Prostate gland (tissue), 2 donors: ENCODE data around the gene FKBP7. TPM values are rescaled to one million over a fixed set of nuclear protein-coding genes. Genes with fewer than 3 reads are reported as not detected.

Experiments
- DNase-seq: peaks from one replicate; pipeline ENCODE4 v3.0.0-alpha.2; 2019; ENCODE audit warnings: low spot score
- H3K27ac ChIP-seq, 2 donors: fragments of 200-600 bp; sonication (generic); 2 replicates each; pipeline ENCODE4 v1.5.1; 2017 to 2019
- H3K27me3 ChIP-seq: fragments of 200-600 bp; sonication (generic); replicated peaks from 2 replicates; pipeline ENCODE4 v1.5.1; 2019; ENCODE audit not compliant: insufficient read depth
- H3K36me3 ChIP-seq, 2 donors: fragments of 200-600 bp; sonication (generic); 1 replicate in 1 of 2; 2 replicates in 1 of 2; pipeline versions ENCODE4 v1.5.1 to v1.8.1; 2017 to 2019
- H3K4me1 ChIP-seq: fragments of 200-600 bp; sonication (generic); replicated peaks from 2 replicates; pipeline ENCODE4 v1.5.1; 2019
- H3K4me3 ChIP-seq, 2 donors: fragments of 200-600 bp; sonication (generic); 2 replicates each; pipeline ENCODE4 v1.5.1; 2017 to 2019
- H3K9me3 ChIP-seq: fragments of 200-600 bp; sonication (generic); 2 replicates; pipeline ENCODE4 v1.5.1; 2017
- POLR2A ChIP-seq: fragments of 450-650 bp; IDR thresholded peaks from one replicate; pipeline ENCODE4 v1.6.1; 2016; ENCODE audit warnings: antibody characterized with exemption, mild to moderate bottlenecking
- POLR2AphosphoS5 ChIP-seq: sonication (generic); formaldehyde crosslinking; IDR thresholded peaks from one replicate; pipeline ENCODE4 v1.6.1; 2017; ENCODE audit warnings: antibody characterized with exemption
- WGBS: methylation state at CpG from one replicate; pipeline ENCODE4 v1.1.5; 2018; 5-methylcytosine and 5-hydroxymethylcytosine counted together
- intact Hi-C: fragments of 100-400 bp; cut with DNase I; formaldehyde crosslinking; loops from one replicate; pipeline ENCODE4 v1.14.2; 2022
- total RNA-seq, 2 donors: library from RNA; depleted of rRNA; stranded (reverse); fragments of >200 nt; gene quantifications; one replicate each; pipeline ENCODE4 v1.1.0, GENCODE V29; 2016
- TF ChIP-seq, protein P1 (sequence below), 4 experiments: fragments of 200-600 bp in 2 of 4; fragments of 450-650 bp in 2 of 4; sonication (generic) in 2 of 4; IDR thresholded peaks; 1 replicate in 3 of 4; 2 replicates in 1 of 4; pipeline ENCODE4 v1.5.1; 2016 to 2019; ENCODE audit warnings: antibody characterized with exemption in 4 of 4, mild to moderate bottlenecking in 2 of 4, moderate library complexity in 2 of 4

The FKBP7 gene
- total RNA-seq, 2 donors from 2014 or later = 6.0 to 12.5 TPM

DNA sequence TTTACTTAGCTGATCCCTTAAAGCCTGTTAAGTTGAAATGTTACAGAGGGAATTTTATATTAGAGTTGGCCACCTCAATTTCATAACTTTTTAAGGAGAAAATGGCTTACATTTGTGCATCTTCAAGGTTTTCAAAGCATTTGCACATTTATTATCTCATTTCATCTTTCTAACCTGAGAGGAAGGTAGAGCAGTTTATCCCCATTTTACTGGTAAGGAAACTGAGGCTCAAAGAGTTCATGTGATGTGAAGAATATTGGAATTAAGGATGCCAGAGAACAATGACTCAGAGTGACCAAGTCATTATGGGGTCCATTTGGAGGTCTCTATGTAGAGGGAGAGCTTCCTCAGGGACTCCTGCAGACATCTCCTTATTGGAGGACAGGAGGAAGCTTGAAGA lies 62.4 kb downstream of the FKBP7 start:
- intact Hi-C loops = loop anchor here (5.0 to 10.0 kb wide), 2 partner anchors 221 to 284 kb away; partner anchors contain the start of gene OSBPL6
- Histone ChIP-seq H3K27ac (no peak overlapping the region), H3K36me3 (no peaks in the 10 kb centered on the region), H3K4me3 (no peak overlapping the region), H3K4me1 (peaks cover 2% of the 10 kb centered on the region), H3K9me3 (no peaks in the 10 kb centered on the region), H3K27me3 (no peaks in the 10 kb centered on the region)
- no peak for TF ChIP-seq POLR2A
- TF ChIP-seq POLR2AphosphoS5 = no peak
- TF ChIP-seq, protein P1, sequence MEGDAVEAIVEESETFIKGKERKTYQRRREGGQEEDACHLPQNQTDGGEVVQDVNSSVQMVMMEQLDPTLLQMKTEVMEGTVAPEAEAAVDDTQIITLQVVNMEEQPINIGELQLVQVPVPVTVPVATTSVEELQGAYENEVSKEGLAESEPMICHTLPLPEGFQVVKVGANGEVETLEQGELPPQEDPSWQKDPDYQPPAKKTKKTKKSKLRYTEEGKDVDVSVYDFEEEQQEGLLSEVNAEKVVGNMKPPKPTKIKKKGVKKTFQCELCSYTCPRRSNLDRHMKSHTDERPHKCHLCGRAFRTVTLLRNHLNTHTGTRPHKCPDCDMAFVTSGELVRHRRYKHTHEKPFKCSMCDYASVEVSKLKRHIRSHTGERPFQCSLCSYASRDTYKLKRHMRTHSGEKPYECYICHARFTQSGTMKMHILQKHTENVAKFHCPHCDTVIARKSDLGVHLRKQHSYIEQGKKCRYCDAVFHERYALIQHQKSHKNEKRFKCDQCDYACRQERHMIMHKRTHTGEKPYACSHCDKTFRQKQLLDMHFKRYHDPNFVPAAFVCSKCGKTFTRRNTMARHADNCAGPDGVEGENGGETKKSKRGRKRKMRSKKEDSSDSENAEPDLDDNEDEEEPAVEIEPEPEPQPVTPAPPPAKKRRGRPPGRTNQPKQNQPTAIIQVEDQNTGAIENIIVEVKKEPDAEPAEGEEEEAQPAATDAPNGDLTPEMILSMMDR (IDR thresholded peaks at IDR 0.05) = no peak
- no peak for DNase-seq

DNA sequence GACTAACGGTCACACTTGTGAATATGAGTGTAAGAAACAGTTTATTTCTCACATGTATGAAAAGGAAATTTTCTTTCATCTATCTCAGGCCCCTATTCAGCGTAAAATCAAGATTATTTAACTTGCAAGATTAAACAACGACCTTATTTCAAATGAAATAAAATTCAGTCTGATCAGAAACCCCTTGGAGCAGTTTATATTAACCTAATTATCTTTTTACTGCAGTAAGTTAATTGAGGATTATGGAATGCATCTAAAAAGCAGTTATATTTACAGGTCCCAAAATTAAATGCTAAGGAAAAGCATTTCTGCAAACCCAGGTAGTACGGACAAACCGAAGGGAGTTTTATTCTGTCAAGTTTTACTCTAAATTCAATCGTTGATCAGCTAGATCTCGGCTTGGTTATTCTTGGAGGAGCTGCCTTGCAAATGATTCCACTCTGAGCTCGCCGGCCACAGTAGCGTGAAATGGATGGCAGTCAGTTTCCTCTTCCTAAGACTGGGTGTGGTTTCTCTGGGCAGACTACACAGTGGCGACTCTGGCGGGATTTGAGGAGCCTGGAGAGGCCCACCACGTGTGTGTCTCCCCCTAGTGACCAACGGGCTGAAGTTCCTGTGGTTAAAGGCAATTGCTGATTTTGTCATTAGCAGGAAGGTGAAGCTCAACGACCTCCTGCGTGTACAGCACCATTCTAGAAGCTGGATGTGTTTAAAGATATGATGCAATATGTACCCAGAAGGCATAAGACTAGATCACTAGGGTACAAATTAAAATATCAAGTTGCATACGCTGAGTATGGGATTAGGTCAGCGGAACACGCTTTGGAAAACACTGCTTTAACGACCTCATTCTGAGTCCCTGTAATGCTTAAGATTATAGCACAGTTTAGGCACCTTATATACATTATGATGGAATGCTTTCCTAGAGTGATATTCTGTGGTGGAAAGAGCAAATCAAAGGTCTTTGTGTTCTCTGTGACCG lies 63.8 kb downstream of the FKBP7 start:
- H3K36me3 ChIP-seq = no peaks in the 10 kb centered on the region
- intact Hi-C loops = loop anchor here (5.0 to 10.0 kb wide), 3 partner anchors 220 to 302 kb away; partner anchors contain the start of genes OSBPL6 and RBM45
- no peaks in the 10 kb centered on the region for H3K9me3 ChIP-seq
- H3K27ac ChIP-seq = peak overlapping the region; percentile 90
- peak; percentile 92 for DNase-seq
- WGBS = 15% methylated on average over 21 of the region's 21 CpGs
- H3K4me3 ChIP-seq = peak overlapping the region; percentile 45 to 50
- TF ChIP-seq, protein P1 (IDR thresholded peaks at IDR 0.05) = peak; percentile 58 to 89 (median 86)
- peak; percentile 73 for TF ChIP-seq POLR2AphosphoS5
- no peak for TF ChIP-seq POLR2A
- peaks cover 2% of the 10 kb centered on the region for H3K4me1 ChIP-seq
- no peaks in the 10 kb centered on the region for H3K27me3 ChIP-seq

Other genes starting within 250 kb of the FKBP7 start
- gene PRKRA, start 27.4 kb downstream of the FKBP7 start, total RNA-seq = 10 to 100 TPM; 59.8 to 67.7 TPM
- 1 to 10 TPM in 1 of 2 donors, under 1 TPM in 1; 0.91 to 4.7 TPM for gene PJVK, start 27.2 kb downstream of the FKBP7 start, total RNA-seq
- 10 to 100 TPM in 1 of 2 donors, 1 to 10 TPM in 1; 8.2 to 15.7 TPM for gene PLEKHA3, start 1.9 kb upstream of the FKBP7 start, total RNA-seq